Cardiac septum (tissue), 1 donor: Measurements from ENCODE around the gene C10orf95. TPM values are rescaled to one million over a fixed set of nuclear protein-coding genes. Genes with fewer than 3 reads are reported as not detected.

Source experiments
- DNase-seq: peaks from one replicate; pipeline ENCODE4 v3.0.0-alpha.2; 2020; ENCODE audit warnings: low spot score
- intact Hi-C: fragments of 100-400 bp; cut with DNase I; formaldehyde crosslinking; loops from one replicate; pipeline ENCODE4 v1.14.0; 2022
- total RNA-seq: library from RNA; stranded (reverse); fragmentation: NEBNext Ultra II Directional; extraction: Animal tissue kit (Norgen Biotek cat#: 25700); gene quantifications from one replicate; pipeline ENCODE4 v1.2.1, GENCODE V29; 2021
- donor health status: DM: no; HTN: no; CAD: no.

The C10orf95 gene
- total RNA-seq, 1 donor from 2014 or later, result not detected

DNA sequence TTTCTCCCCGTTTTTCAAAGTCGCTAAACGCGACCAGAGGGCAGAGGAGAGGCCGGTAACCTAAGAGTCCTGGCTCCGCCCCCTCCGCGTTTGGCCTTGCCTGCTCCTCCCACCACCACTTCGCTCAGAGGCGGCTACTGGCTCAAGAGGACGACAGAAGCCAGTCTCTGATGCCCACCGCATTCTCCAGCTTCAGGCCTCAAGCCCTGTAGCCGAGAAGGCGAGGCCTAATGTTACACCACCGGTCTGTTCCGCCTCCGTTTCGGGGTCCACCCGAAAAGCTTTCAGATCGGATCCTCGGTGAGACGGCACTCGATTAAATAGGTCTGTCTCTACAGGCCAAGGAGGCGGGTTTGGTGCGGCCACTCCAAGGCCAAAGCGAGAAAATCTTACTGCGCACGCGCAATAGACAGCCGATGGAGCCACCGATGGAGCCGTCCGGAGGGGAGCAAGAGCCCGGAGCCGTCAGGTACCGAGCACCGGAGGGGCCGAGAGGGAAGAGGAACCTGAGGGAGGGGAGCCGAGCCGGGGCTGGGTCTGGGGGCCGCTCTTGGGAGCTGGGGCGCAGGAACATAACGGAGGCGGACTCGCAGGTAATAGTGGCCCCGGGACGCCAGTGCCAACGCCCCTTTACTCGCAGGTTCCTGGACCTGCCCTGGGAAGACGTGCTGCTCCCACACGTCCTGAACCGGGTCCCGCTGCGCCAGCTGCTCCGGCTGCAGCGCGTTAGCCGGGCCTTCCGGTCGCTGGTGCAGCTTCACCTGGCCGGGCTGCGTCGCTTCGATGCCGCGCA, 30.4 kb downstream of the C10orf95 start, which contains the start of gene FBXL15:
Gene FBXL15, plus strand, starts transcription at position 123 of the 793 bp plus-strand sequence. Its CDS starts 294 bp downstream, at position 417.
- intact Hi-C loops, result loop anchor here (2.0 to 5.0 kb wide), 3 partner anchors 26 to 269 kb away; partner anchors contain the start of genes ACTR1A, NFKB2, NOLC1 and SUFU
- DNase-seq, result peak; percentile 98

DNA sequence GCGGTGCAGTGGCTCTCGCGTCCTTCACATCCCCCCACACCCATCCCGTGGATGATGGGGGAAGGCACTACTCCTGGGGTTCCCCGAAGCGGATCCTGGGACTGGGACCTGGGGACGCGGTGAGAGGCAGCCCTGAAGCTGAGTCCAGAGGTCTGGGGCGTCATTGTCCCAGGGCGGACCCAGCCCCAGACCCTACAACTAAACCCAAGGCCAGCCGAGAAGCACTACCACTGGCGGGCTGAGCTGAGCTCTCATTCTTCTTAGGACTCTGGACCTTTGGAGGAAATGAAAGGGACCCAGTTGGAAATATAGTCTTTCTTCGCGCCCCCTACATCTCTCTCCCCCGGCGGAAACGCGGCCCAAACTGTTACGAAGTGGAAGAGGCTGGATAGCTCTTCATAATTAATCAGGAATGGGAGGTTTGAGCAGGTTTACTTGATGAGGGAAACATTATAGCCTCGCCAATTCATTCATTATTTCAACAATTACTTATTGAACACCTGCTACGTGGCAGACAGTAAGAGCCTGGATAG, 31.1 kb downstream of the C10orf95 start:
- intact Hi-C loops, result loop anchor here (2.0 to 5.0 kb wide), 3 partner anchors 25 to 268 kb away; partner anchors contain the start of genes ACTR1A, NFKB2, NOLC1 and SUFU
- DNase-seq, result no peak

DNA sequence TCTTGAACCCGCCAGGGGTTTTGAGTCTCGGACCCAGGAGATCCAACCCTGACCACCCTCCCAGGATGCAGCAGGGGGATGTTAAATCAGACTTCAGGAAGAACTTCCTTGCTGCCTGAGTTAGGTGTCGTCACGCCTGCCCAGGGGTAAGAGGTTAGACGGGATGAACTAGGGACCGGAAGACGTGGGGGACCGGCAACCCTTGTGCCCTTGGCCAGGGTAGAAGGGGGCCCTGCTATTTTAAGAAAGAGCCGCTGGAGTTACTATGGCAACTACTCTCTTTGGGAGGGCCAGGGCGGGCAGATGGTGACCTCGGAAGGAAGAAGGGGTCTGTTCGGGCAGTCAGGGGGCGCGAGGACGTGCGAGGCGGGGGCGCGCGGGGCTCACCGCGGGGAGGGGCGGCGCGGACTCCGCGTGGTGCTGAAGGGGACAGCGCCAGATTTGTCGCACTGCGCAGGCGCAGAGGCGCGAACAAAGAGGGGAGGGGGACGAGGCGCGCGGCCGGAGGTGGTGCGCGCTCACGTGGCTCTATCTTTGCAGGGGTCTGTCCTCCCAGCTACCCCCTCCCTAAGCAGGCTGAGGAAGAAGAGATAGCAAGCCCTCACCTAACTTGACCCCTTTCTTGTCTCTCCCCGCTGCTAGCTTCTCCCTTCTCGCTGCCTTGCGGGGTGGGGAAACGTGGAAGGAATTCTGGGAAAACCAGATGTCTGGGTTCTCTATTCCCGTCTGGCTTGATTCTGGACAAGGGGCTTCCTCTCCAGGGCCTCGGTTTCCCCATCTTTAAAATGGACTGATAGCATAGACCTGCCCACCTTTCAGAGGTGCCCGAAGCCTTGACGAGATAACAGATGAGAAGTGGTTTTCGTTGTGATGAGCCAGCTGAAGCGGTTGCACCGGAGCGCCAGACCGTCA, 31.8 kb downstream of the C10orf95 start:
- intact Hi-C loops, result loop anchor here (2.0 to 5.0 kb wide), 3 partner anchors 25 to 267 kb away; partner anchors contain the start of genes ACTR1A, NFKB2, NOLC1 and SUFU
- peak; percentile 89 for DNase-seq

DNA sequence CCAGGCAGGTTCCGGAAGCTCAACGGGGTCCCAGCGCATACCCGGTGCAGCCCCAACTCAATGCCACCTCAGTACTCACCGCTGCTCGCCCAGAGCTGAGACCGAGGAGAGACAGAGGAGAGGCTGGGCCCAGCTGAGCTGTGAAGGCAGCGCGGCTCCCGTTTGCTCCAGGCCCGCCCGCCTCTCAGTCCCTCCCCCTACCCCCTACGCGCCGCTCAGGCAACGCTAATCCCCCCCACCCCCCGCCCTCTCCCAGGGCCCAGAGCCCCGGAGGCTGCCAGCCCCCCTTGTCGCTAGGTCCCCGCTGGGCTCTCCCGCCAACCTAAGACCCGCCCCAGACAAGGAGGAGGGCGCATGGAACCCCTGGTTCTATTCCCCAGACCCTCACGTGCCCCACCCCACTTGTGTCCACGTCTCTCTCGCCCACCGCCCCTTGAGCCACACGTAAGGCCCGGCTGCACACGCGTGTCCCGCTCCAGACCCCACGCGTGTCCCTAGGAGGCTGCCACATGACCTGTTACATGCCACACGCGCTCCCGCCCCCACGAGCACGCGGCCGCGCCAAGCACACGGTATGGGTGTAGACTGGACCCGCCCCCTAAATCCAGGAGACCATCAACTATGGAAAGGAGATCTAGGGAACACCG, 32.6 kb downstream of the C10orf95 start, which contains the start of gene PSD:
Gene PSD, minus strand, starts transcription at position 164 of the 647 bp plus-strand sequence. CDS start 1,747 bp downstream, outside the sequence.
- DNase-seq, result no peak
- intact Hi-C loops, result no loop called here

DNA sequence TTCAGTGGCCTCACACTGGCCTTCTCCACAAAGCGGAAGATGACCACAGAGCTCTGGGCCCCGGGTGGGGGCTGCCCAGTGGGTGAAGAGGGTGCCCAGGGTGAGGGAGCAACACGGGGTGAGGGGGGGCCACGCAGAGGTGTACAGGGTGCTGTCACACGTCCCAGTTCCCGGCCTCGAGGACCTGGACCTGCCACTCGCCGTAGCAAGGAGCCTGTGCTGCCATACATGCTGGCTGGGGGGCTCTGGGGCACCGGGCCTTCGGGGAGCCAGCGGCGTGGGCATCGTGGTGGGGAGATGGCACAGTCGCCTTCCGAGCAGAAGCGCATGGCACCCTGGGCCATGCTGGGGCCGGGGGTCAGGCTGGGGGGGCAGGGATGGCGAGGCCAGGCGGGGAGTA, 34.6 kb downstream of the C10orf95 start:
- DNase-seq, result no peak
- intact Hi-C loops, result no loop called here

DNA sequence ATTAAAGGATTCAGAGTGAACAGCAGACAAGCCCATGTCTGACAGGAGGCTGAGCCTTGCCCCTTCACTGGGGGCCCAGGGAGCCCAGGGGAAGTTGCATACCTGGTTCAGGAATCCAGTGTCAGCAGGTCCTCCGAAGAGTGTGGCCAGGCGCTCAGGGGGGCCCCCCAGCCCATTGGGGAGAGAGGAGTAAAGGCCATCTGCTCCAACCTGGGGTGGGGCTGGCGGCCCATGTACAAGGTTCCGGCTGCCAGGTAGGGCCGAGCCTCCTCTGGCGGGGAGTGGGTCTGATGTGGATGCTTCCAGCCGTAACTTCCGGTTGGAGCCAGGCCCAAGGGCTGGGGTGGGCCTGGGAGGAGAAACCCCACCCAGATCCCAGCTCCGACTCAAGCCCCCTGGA, 35.1 kb downstream of the C10orf95 start:
- DNase-seq, result no peak
- intact Hi-C loops, result no loop called here

DNA sequence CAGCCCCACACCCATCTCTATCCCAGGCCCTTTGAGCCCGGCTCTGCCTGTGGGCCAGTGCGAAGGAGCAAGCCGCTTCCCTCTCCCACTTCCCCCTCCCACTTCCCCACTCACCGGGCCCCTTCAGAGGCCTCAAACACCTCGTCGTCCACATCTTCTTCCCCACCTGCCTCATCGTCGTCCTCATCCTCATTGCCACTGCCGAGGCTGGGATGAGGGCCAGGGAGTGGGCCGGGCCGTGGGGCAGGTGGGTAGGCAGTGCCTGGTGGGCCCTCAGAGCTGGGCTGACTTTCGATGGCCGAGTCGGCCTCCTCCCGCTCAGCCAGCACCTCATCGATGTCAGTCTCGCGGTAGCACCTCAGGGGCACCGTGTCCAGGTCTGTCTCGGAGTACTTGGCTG, 36.6 kb downstream of the C10orf95 start:
- intact Hi-C loops, result no loop called here

DNA sequence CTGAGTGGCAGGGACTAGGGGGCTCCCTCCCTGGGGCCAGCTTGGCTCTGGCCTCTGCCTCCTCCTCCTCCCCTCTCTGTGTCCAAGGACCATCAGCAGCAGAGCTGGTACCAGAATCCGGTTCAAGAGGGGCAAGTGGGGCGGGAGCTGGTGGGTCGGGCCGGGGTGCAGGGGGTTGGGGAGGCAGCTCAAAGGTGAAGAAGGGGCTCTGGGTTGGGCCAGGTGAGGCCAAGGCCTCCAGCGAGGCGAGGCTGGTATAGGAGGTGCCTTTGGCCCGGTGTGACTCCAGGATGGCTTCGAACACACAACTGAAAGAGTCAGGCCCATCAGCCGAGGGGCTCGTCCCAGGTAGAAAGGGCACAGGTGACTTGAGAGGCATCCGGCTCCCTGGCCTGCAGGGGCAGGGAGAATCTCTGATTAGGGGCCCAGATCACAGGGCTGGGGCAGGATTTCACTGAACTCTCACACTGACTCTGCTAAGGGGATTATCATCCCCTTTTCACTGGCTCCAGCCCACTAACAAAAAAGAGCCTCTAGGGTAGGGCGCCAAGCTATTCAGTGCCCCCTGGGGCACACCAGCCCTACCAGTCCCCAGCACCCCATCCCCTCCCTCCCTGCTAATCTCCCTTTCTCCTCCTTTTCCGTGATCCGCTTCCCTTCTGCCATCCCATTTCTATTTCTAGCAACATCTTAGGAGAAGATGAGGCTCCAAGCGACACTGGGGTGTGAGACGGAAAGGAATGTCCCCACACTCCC, 37.4 kb downstream of the C10orf95 start:
- intact Hi-C loops, result no loop called here
- no peak for DNase-seq

More for the DNA sequence above, 36.6 kb downstream of the C10orf95 start:
- DNase-seq, result no peak

DNA sequence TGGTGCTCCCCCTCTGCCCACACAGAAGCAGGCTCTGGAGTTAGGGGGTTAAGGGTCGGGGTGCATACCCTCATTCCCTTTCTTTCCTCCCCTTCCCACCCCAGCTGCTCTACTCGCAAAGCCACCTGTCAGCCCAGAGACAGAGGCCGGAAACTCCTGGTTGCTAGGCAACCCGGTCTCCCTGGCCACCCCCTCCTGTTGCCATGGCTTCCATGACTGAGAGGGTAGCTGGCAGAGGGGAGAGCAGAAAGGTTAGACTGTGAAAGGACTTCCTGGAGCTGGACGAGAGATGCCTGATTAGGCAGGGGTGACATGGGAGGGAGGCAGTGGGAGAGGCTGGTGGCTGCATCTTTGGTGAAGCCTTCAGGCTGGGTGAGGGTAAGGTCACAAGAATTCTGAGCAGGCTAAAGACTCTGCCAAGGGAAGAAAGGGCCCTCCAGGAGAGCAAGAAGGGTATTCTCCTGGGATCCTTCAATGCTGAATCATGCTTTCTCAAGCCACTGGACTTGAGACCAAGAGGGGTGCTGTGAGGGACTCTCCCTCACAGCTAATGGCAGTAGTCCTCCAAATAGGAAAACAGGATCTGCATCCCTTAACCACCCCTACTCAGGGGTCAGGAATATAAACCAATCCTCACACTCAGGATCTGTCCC, 38.2 kb downstream of the C10orf95 start:
- DNase-seq, result no peak
- intact Hi-C loops, result no loop called here

DNA sequence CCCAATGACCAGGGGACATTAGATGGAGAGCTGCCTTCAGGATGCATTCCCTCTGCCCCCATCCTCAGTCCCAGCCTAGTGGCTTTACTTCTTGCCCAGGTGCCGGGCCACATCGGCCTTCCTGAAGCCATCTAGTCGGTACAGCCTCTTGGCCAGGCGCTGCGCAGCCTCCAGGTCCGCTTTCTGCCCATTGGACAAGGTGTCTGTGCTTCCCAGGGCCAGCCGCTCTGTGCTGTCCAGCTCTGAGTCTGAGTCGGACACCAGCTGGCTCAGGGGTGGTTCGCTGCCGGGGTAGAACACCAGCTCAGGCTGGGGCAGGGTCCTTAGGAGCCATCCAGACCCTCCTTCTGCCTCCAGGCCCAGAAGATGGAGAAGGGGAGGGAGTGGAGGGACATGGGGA, 39.0 kb downstream of the C10orf95 start:
- intact Hi-C loops, result no loop called here
- DNase-seq, result no peak

DNA sequence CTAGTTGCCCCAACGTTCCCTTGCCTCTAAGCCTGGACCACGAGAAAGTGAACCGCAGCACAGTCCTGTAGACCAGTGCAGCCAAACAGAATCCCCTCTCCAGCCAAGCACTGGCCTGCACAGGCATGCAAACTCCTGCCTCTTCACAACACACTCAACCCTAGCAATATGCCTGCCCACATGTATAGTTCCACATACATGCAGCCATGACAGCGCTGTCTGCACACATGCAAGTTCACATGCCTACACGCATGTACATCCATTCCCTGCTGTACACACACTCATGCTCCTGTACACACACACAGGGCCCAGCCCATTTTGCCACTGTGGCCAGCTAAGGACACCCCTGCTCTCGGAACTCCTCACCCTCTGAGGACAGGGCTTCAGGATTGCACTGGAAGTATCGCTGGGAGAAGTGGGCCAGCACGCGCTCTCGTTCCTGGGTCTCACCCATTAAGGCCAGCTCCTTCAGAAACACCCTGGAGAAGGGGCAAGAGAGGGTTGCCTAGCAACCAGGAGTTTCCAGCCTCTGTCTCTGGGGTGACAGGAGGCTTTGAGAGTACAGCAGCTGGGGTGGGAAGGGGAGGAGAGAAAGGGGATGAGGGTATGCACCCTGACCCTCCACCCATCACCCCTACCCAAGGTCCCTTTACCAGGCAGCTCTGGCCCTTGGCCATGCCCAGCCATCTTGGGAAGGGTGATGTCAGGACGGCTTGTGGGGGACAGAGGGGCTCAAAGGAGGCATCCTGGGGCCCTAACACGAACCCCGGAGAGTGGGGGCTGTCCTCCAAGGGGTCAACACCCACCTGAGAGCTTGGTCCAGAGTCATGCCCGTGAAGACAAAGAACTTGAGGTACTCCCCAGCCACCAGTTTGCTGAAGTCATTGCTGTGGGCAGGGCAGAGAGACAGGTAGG, 39.7 kb downstream of the C10orf95 start:
- no peak for DNase-seq
- intact Hi-C loops, result no loop called here

DNA sequence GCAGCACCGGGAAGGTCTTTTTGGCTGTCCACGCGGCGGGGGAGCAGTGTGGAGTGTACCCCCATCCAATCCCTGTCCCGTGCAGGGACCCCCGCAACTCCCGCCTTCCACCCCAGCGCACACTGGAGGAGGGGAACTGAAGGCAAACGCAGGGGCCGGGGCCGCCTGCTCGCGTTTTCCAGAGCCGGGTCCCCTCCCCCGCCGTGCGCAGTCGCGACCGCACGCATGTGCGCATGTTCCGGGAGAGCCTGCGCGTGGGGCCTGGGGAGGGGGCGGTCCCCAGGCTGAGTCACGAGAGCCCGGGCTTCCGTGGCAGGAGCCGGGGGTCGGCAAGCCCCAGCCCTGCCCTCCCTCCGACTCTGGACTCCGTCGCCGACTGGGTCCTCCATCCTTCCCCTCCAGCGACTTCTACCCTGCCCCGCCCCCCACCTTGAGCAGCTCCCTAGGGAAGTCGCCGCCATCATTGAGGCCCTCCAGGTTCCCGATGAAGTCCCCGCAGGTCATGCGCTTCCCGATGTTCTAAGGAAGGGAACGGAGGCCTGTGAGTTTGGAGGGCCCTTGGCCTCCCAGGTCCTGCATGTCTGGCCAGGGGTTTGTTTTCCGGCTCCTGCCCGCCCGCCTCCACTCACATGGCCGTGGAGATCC, 40.8 kb downstream of the C10orf95 start:
- DNase-seq, result no peak
- intact Hi-C loops, result no loop called here

DNA sequence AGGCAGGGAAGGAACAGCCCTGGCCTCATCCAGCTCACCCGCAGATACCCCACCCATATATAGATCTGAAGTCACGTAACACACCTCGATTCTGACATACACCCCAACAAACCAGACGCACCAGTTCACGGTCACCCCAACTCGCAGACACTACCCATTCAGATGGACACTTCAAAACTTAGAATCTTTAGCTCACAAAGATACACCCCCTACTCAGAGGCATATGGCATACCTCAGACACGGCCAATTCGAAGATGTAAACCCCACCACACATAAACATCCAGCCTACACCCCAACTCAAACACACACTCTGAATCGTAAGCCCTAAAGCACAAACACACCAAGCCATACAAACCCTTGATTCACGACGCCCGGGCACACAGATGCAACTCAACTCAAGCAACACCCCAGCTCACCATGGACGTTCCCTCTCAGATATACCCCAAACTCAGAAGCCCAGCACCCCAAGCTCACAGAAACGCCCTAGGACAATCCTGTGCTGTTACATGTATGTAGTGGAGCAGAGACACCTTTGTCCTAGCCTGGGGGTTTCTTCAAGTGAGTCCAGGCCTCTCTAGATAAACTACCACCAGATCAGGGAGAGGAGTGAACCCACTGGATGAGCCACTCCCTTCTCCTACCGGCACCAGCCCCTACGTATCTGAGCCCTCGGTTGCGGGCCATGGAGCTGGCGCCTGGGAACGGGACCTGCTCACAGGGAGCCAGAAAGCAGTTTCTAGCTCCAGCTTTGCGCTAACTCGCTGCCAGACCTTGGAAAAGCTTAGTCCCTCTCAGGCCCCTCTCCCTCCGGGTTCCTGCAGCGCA, 41.5 kb downstream of the C10orf95 start:
- intact Hi-C loops, result no loop called here
- DNase-seq, result no peak

DNA sequence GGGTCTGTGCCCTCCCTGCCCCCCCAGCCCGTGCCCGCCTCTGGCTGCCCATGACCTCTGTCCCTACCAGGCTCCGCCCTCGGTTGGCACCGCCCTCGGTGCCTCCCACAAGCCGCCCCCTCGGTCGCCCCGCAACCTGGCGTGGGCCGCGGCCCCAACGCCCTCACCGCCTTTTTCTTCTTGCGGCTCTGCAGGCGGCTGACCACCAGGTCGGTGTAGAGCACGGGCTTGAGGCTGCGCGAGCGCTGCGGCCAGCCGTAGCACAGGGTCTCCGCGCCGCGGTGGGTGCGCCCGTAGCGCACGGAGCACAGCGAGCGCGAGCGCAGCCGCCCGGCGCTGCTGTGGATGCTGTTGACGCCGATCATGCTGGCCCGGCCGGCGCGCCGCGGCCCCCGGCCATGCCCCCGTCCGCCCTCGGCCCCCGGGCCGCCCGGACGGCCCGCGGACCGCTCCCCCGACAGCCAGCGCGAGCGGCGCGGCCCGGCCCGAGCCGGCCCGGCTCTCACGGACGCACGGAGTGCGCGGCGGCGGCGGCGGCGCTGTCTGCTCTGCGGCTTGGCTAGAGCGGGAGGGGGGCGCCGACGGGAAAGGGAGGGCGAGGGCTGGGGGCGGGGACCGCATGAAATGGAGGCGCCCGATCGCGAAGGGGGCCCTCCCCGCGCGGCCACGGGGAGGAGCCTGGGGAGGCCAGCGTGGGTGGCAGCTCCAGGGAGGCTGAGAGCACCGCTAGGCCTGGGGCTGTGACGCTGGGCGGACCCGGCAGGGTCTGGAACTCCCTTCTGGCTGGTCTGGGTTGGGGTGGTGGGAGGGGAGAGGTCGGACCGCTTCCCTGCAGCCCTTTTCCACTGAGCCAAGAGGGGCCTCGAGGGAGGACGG, 42.4 kb downstream of the C10orf95 start:
- intact Hi-C loops, result no loop called here

More for the DNA sequence above, 42.4 kb downstream of the C10orf95 start:
- no peak for DNase-seq
